ENCODE data around the gene TMEM109. TPM values are rescaled to one million over a fixed set of nuclear protein-coding genes. Genes with fewer than 3 reads are reported as not detected.

Gene TMEM109
- polyA plus RNA-seq, 3 donors from 2014 or later: 292 to 631 (median 400) TPM

GRCh38 chr11:60951904-60952741 is 38.2 kb downstream of the TMEM109 start, which contains the start of gene SLC15A3:
Gene SLC15A3, minus strand, starts transcription at chr11:60952176. Its CDS starts 625 bp downstream, at chr11:60951551.
- Mint-ChIP-seq H3K27ac (peak within 1 kb of the TSS; percentile 59 to 87 (median 72)), H3K4me1 (peaks cover 14 to 21% of the 10 kb centered on the region in 2 donors)
- peak; percentile 18 to 30 (median 20) for DNase-seq

GRCh38 chr11:60952742-60953170 is 38.8 kb downstream of the TMEM109 start:
- H3K9me3 Mint-ChIP-seq: no peaks in the 10 kb centered on the region
- peaks cover 14 to 21% of the 10 kb centered on the region in 2 donors for H3K4me1 Mint-ChIP-seq
- peak overlapping the region in 5 of 6 donors; percentile 1 to 87 (median 72) for H3K27ac Mint-ChIP-seq
- H3K27me3 Mint-ChIP-seq (ENCODE audit: low read depth in 3 of 3): peaks cover 4 to 17% (median 10%) of the 10 kb centered on the region in 3 donors
- no peaks in the 10 kb centered on the region for H3K36me3 Mint-ChIP-seq
- peak overlapping the region; percentile 83 to 93 (median 89) for H3K4me3 Mint-ChIP-seq
- DNase-seq: no peak

More at GRCh38 chr11:60951904-60952741, 38.2 kb downstream of the TMEM109 start, which contains the start of gene SLC15A3:
- H3K4me3 Mint-ChIP-seq: peak within 1 kb of the TSS; percentile 83 to 93 (median 89)
- H3K27me3 Mint-ChIP-seq (ENCODE audit: low read depth in 3 of 3): peaks cover 4 to 17% (median 10%) of the 10 kb centered on the region in 3 donors
- H3K36me3 Mint-ChIP-seq: no peaks in the 10 kb centered on the region
- H3K9me3 Mint-ChIP-seq: no peaks in the 10 kb centered on the region

GRCh38 chr11:60953781-60954180 is 39.8 kb downstream of the TMEM109 start:
- DNase-seq: no peak
- H3K27me3 Mint-ChIP-seq (ENCODE audit: low read depth in 3 of 3): peaks cover 4 to 12% (median 10%) of the 10 kb centered on the region in 3 donors
- H3K4me3 Mint-ChIP-seq: no peak overlapping the region
- H3K9me3 Mint-ChIP-seq: no peaks in the 10 kb centered on the region
- H3K36me3 Mint-ChIP-seq: no peaks in the 10 kb centered on the region
- peak overlapping the region in 2 of 6 donors; percentile 36 to 48 for H3K27ac Mint-ChIP-seq
- H3K4me1 Mint-ChIP-seq: peaks cover 14 to 21% of the 10 kb centered on the region in 2 donors

GRCh38 chr11:60954421-60954820 is 40.5 kb downstream of the TMEM109 start:
- no peaks in the 10 kb centered on the region for H3K36me3 Mint-ChIP-seq
- H3K4me1 Mint-ChIP-seq: peaks cover 14 to 21% of the 10 kb centered on the region in 2 donors
- no peak for DNase-seq
- no peak overlapping the region for H3K4me3 Mint-ChIP-seq
- no peak overlapping the region for H3K27ac Mint-ChIP-seq
- no peaks in the 10 kb centered on the region for H3K9me3 Mint-ChIP-seq
- peaks cover 4 to 10% (median 10%) of the 10 kb centered on the region in 3 donors for H3K27me3 Mint-ChIP-seq (ENCODE audit: low read depth in 3 of 3)

GRCh38 chr11:60955571-60955970 is 41.6 kb downstream of the TMEM109 start:
- no peak overlapping the region for H3K4me3 Mint-ChIP-seq
- peaks cover 14 to 18% of the 10 kb centered on the region in 2 donors for H3K4me1 Mint-ChIP-seq
- DNase-seq: no peak
- no peak overlapping the region for H3K27ac Mint-ChIP-seq
- no peaks in the 10 kb centered on the region for H3K9me3 Mint-ChIP-seq
- H3K27me3 Mint-ChIP-seq (ENCODE audit: low read depth in 3 of 3): peaks cover 2 to 10% (median 9%) of the 10 kb centered on the region in 3 donors
- H3K36me3 Mint-ChIP-seq: no peaks in the 10 kb centered on the region

GRCh38 chr11:60957188-60957587 is 43.2 kb downstream of the TMEM109 start:
- Mint-ChIP-seq H3K27ac (no peak overlapping the region), H3K4me1 (peaks cover 10% of the 10 kb centered on the region in 2 donors), H3K4me3 (no peak overlapping the region)

GRCh38 chr11:60959431-60959830 is 45.5 kb downstream of the TMEM109 start:
- Mint-ChIP-seq H3K4me1 (no peaks in the 10 kb centered on the region), H3K36me3 (no peaks in the 10 kb centered on the region), H3K9me3 (no peaks in the 10 kb centered on the region), H3K4me3 (no peak overlapping the region), H3K27me3 (ENCODE audit: low read depth in 3 of 3) (peaks cover 6 to 8% (median 7%) of the 10 kb centered on the region in 3 donors), H3K27ac (no peak overlapping the region)
- no peak for DNase-seq

More at GRCh38 chr11:60957188-60957587, 43.2 kb downstream of the TMEM109 start:
- Mint-ChIP-seq H3K27me3 (ENCODE audit: low read depth in 3 of 3) (peaks cover 3 to 10% (median 10%) of the 10 kb centered on the region in 3 donors), H3K36me3 (no peaks in the 10 kb centered on the region), H3K9me3 (no peaks in the 10 kb centered on the region)
- DNase-seq: no peak

GRCh38 chr11:60960405-60960804 is 46.4 kb downstream of the TMEM109 start:
- no peaks in the 10 kb centered on the region for H3K36me3 Mint-ChIP-seq
- H3K9me3 Mint-ChIP-seq: no peaks in the 10 kb centered on the region
- H3K4me1 Mint-ChIP-seq: no peaks in the 10 kb centered on the region
- H3K27ac Mint-ChIP-seq: no peak overlapping the region
- peaks cover 6 to 8% (median 7%) of the 10 kb centered on the region in 3 donors for H3K27me3 Mint-ChIP-seq (ENCODE audit: low read depth in 3 of 3)
- DNase-seq: no peak
- H3K4me3 Mint-ChIP-seq: no peak overlapping the region

GRCh38 chr11:60964801-60965200 is 50.8 kb downstream of the TMEM109 start:
- no peak overlapping the region for H3K4me3 Mint-ChIP-seq
- H3K36me3 Mint-ChIP-seq: peaks cover 0 to 4% (median 0%) of the 10 kb centered on the region in 3 donors
- no peak overlapping the region for H3K27ac Mint-ChIP-seq
- H3K9me3 Mint-ChIP-seq: no peaks in the 10 kb centered on the region
- H3K27me3 Mint-ChIP-seq (ENCODE audit: low read depth in 3 of 3): peaks cover 3 to 6% (median 5%) of the 10 kb centered on the region in 3 donors
- DNase-seq: no peak
- no peaks in the 10 kb centered on the region for H3K4me1 Mint-ChIP-seq

GRCh38 chr11:60966890-60967289 is 52.9 kb downstream of the TMEM109 start:
- no peak for DNase-seq
- no peak overlapping the region for H3K4me3 Mint-ChIP-seq
- H3K36me3 Mint-ChIP-seq: peaks cover 0 to 4% (median 0%) of the 10 kb centered on the region in 3 donors
- peaks cover 3 to 4% (median 3%) of the 10 kb centered on the region in 3 donors for H3K27me3 Mint-ChIP-seq (ENCODE audit: low read depth in 3 of 3)
- peaks cover 18 to 19% of the 10 kb centered on the region in 2 donors for H3K4me1 Mint-ChIP-seq
- no peaks in the 10 kb centered on the region for H3K9me3 Mint-ChIP-seq
- no peak overlapping the region for H3K27ac Mint-ChIP-seq

- no peak for DNase-seq
- H3K36me3 Mint-ChIP-seq: peaks cover 0 to 5% (median 0%) of the 10 kb centered on the region in 3 donors
- H3K27ac Mint-ChIP-seq: no peak overlapping the region
- H3K27me3 Mint-ChIP-seq (ENCODE audit: low read depth in 3 of 3): peaks cover 2 to 3% (median 3%) of the 10 kb centered on the region in 3 donors
- no peaks in the 10 kb centered on the region for H3K9me3 Mint-ChIP-seq
- no peak overlapping the region for H3K4me3 Mint-ChIP-seq
- peaks cover 30 to 32% of the 10 kb centered on the region in 2 donors for H3K4me1 Mint-ChIP-seq
Observed at GRCh38 chr11:60968223-60968622, 54.3 kb downstream of the TMEM109 start.

GRCh38 chr11:60970369-60970774 is 56.4 kb downstream of the TMEM109 start:
- H3K27me3 Mint-ChIP-seq (ENCODE audit: low read depth in 3 of 3): peaks cover 2 to 3% (median 3%) of the 10 kb centered on the region in 3 donors
- no peaks in the 10 kb centered on the region for H3K9me3 Mint-ChIP-seq
- peaks cover 45 to 54% of the 10 kb centered on the region in 2 donors for H3K4me1 Mint-ChIP-seq
- peak; percentile 64 to 68 (median 66) for DNase-seq
- peak overlapping the region; percentile 35 to 95 (median 85) for H3K4me3 Mint-ChIP-seq
- H3K36me3 Mint-ChIP-seq: peaks cover 0 to 8% (median 0%) of the 10 kb centered on the region in 3 donors
- H3K27ac Mint-ChIP-seq: peak overlapping the region in 4 of 6 donors; percentile 51 to 78 (median 62)

GRCh38 chr11:60970890-60971289 is 56.9 kb downstream of the TMEM109 start:
- DNase-seq: no peak
- peaks cover 45 to 54% of the 10 kb centered on the region in 2 donors for H3K4me1 Mint-ChIP-seq
- peaks cover 2 to 3% (median 2%) of the 10 kb centered on the region in 3 donors for H3K27me3 Mint-ChIP-seq (ENCODE audit: low read depth in 3 of 3)
- H3K4me3 Mint-ChIP-seq: peak overlapping the region; percentile 85 to 95 (median 87)
- peaks cover 0 to 8% (median 0%) of the 10 kb centered on the region in 3 donors for H3K36me3 Mint-ChIP-seq
- peak overlapping the region in 5 of 6 donors; percentile 78 to 94 (median 85) for H3K27ac Mint-ChIP-seq
- H3K9me3 Mint-ChIP-seq: no peaks in the 10 kb centered on the region

- peak within 1 kb of the TSS; percentile 85 to 95 (median 87) for H3K4me3 Mint-ChIP-seq
- H3K27me3 Mint-ChIP-seq (ENCODE audit: low read depth in 3 of 3): peaks cover 2 to 3% (median 2%) of the 10 kb centered on the region in 3 donors
- peak; percentile 60 to 71 (median 62) for DNase-seq
- H3K9me3 Mint-ChIP-seq: no peaks in the 10 kb centered on the region
- H3K27ac Mint-ChIP-seq: peak within 1 kb of the TSS; percentile 78 to 94 (median 84)
- peaks cover 47 to 59% of the 10 kb centered on the region in 2 donors for H3K4me1 Mint-ChIP-seq
- peaks cover 0 to 8% (median 0%) of the 10 kb centered on the region in 3 donors for H3K36me3 Mint-ChIP-seq
Observed at GRCh38 chr11:60971520-60971919, 57.6 kb downstream of the TMEM109 start, which contains the start of gene CD6. Gene CD6, plus strand, starts transcription at chr11:60971680. Its CDS starts 186 bp downstream, at chr11:60971866.

All from immature natural killer cell (primary cell).